ENCODE measurements around the gene GALNTL6.
"Not testable (repeated sequence)": the region's sequence is repeated elsewhere in the genome, so short reads cannot be mapped to it uniquely, and the experiment has no call there.

The GALNTL6 gene

GRCh38 chr4:172725581-172725980 lies 912.4 kb downstream of the GALNTL6 start:
- DNase-seq (ENCODE audit: low read depth) = no peak
- no peak overlapping the region for H3K4me3 ChIP-seq (ENCODE audit: low read length)
- TF ChIP-seq, protein P1, sequence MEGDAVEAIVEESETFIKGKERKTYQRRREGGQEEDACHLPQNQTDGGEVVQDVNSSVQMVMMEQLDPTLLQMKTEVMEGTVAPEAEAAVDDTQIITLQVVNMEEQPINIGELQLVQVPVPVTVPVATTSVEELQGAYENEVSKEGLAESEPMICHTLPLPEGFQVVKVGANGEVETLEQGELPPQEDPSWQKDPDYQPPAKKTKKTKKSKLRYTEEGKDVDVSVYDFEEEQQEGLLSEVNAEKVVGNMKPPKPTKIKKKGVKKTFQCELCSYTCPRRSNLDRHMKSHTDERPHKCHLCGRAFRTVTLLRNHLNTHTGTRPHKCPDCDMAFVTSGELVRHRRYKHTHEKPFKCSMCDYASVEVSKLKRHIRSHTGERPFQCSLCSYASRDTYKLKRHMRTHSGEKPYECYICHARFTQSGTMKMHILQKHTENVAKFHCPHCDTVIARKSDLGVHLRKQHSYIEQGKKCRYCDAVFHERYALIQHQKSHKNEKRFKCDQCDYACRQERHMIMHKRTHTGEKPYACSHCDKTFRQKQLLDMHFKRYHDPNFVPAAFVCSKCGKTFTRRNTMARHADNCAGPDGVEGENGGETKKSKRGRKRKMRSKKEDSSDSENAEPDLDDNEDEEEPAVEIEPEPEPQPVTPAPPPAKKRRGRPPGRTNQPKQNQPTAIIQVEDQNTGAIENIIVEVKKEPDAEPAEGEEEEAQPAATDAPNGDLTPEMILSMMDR (conservative IDR thresholded peaks at IDR 0.05; ENCODE audit: low read depth, low read length) = no peak

GRCh38 chr4:172726001-172726423 lies 912.8 kb downstream of the GALNTL6 start:
- TF ChIP-seq, protein P1 (conservative IDR thresholded peaks at IDR 0.05; ENCODE audit: low read depth, low read length) = no peak
- no peak for DNase-seq (ENCODE audit: low read depth)
- H3K4me3 ChIP-seq (ENCODE audit: low read length) = no peak overlapping the region

GRCh38 chr4:172727631-172728030 lies 914.4 kb downstream of the GALNTL6 start:
- DNase-seq (ENCODE audit: low read depth) = no peak
- TF ChIP-seq, protein P1 (conservative IDR thresholded peaks at IDR 0.05; ENCODE audit: low read depth, low read length) = no peak
- H3K4me3 ChIP-seq (ENCODE audit: low read length) = no peak overlapping the region

DNA sequence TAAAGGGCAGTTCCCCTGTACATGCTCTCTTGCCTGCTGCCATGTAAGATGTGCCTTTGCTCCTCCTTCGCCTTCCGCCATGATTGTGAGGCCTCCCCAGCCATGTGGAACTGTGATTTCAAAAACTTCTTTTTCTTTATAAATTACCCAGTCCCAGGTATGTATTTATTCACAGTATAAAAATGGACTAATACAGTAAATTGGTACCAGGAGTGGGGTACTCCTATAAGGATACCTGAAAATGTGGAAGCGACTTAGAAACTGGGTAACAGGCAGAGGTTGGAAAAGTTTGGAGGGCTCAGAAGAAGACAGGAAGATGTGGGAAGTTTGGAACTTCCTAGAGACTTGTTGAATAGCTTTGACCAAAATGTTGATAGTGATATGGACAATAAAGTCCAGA lies 920.4 kb downstream of the GALNTL6 start:
- not testable (repeated sequence) for H3K4me3 ChIP-seq (ENCODE audit: low read length); DNase-seq (ENCODE audit: low read depth)

DNA sequence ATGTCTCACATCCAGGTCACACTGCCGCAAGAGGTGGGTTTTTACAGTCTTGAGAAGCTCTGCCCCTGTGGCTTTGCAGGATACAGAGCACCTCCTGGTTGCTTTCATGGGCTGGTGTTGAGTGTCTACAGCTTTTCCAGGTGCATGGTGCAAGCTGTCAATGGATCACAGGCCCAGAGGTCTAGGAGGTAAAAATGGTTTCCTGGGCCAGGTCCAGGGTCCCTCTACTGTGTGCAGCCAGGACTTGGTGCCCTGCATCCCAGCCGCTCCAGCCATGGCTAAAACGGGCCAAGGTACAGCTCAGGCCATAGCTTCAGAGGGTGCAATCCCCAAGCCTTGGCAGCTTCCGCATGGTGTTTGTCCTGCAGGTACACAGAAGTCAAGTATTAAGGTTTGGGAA lies 921.4 kb downstream of the GALNTL6 start:
- TF ChIP-seq, protein P1 (conservative IDR thresholded peaks at IDR 0.05; ENCODE audit: low read depth, low read length) = no peak
- DNase-seq (ENCODE audit: low read depth) = no peak
- H3K4me3 ChIP-seq (ENCODE audit: low read length) = no peak overlapping the region

- H3K4me3 ChIP-seq (ENCODE audit: low read length) = no peak overlapping the region
- TF ChIP-seq, protein P1 (conservative IDR thresholded peaks at IDR 0.05; ENCODE audit: low read depth, low read length) = no peak
- DNase-seq (ENCODE audit: low read depth) = no peak
Measured at GRCh38 chr4:172736046-172736445, 922.8 kb downstream of the GALNTL6 start.

- H3K4me3 ChIP-seq (ENCODE audit: low read length) = no peak overlapping the region
- DNase-seq (ENCODE audit: low read depth) = no peak
- TF ChIP-seq, protein P1 (conservative IDR thresholded peaks at IDR 0.05; ENCODE audit: low read depth, low read length) = no peak
Measured at GRCh38 chr4:172740434-172740833, 927.2 kb downstream of the GALNTL6 start.

- DNase-seq (ENCODE audit: low read depth) = no peak
- TF ChIP-seq, protein P1 (conservative IDR thresholded peaks at IDR 0.05; ENCODE audit: low read depth, low read length) = no peak
- no peak overlapping the region for H3K4me3 ChIP-seq (ENCODE audit: low read length)
Measured at GRCh38 chr4:172750910-172751309, 937.7 kb downstream of the GALNTL6 start.
